ENCODE measurements around the gene MBTPS1. TPM values are rescaled to one million over a fixed set of nuclear protein-coding genes. Genes with fewer than 3 reads are reported as not detected.

The MBTPS1 gene
- total and polyA plus RNA-seq, 9 of the 15 experiments (the other 6 are each of a cell fraction or from before 2014, with no cell fraction given), result 2.8 to 57.6 (median 43.8) TPM

DNA sequence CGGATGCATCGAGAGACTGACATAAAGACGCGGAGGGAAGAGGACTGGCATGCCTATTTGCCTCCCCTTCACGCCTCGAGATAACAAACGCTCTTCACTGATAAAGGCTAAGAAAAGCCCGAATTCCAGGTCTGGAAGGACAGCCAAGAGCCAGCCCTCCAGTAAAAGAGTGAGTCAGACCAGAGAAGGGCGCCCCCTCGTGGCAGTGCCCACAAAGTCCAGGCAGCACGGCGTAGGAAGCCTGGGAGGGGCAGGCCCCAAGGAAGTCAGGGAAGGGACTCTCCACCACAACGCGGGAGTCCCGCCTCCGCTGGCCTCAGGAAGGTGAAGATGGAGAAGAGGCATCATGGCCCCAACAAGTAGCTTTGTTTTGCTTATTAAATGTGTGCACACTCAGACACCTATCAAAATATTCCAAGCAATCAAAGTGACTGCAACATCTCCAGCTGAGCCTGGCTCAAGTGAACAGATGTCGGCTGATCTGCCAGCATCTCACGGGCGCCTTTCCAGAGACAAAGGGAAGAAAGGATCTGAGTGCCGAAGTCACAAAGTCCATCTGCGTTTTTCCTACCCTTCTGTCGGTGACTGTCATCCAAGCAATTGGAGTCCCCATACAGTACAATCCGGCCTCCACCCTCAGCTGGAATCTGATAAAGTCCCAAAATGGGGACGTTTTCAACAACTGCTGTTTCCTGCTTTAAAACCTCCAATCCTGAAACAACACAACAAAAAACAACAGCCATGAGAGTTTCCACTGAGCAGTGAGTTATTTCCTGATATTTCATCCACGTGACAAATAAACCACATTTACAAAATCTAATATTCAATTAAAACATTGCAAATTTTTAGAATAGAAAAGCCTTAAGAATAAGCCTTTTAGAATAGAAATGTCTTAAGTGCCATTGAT, 53.8 kb downstream of the MBTPS1 start:
- ChIA-PET CTCF (ENCODE audit: low intra/inter-chr PET ratio) (interaction anchor here (0.7 to 2.2 kb wide), 6 partner anchors 95 to 421 kb away, joined by 3 to 35 read pairs (median 4); partner anchors contain the start of gene NECAB2), POLR2A (interaction anchor here (0.6 to 1.0 kb wide), 2 partner anchors 20 to 99 kb away, joined by 4 to 5 read pairs; no protein-coding TSS in a partner anchor)
- Histone ChIP-seq H3K27ac (ENCODE audit: extremely low read depth, low read depth, low read length) (no peak overlapping the region), H3K27me3 (ENCODE audit: control insufficient read depth in 2 of 2, insufficient read depth in 2 of 2, low read length in 2 of 2) (no peaks in the 10 kb centered on the region), H4K20me1 (replicated peaks; ENCODE audit: control insufficient read depth, insufficient read depth, low read length) (0 out of 2 replicates have a peak, but pooled peaks cover 3% of the 10 kb centered on the region), H3K4me2 (ENCODE audit: insufficient read depth, low read length) (no peak overlapping the region), H2AFZ (ENCODE audit: low read depth, low read length) (no peak overlapping the region), H3K4me3 (no peak overlapping the region), H3K36me3 (ENCODE audit: control insufficient read depth, insufficient read depth, low read length) (peaks cover 92% of the 10 kb centered on the region), H3K9me1 (ENCODE audit: control insufficient read depth, insufficient read depth, low read length) (no peaks in the 10 kb centered on the region), H3K9me3 (replicated peaks; ENCODE audit: control insufficient read depth, insufficient read depth, low read depth, low read length) (no peaks in the 10 kb centered on the region), H3K79me2 (ENCODE audit: control insufficient read depth, insufficient read depth, low read length) (no peaks in the 10 kb centered on the region), H3K4me1 (replicated peaks in 1 of 2; ENCODE audit: control insufficient read depth in 2 of 2, insufficient read depth in 2 of 2, low read length in 2 of 2) (peaks cover 0 to 6% of the 10 kb centered on the region in 2 experiments; a peak in 1 of 5 replicates), H3K9ac (ENCODE audit: insufficient read depth in 1 of 2, low read depth in 2 of 2, low read length in 2 of 2) (no peak overlapping the region)
- BruUV-seq (replicated peaks), result no TSS peak
- in situ Hi-C loops (cut with MboI), result loop anchor here (5.0 to 10.0 kb wide), 3 partner anchors 106 to 422 kb away; no protein-coding TSS in a partner anchor
- intact Hi-C loops (cut with micrococcal nuclease), result no loop called here
- WGBS (ENCODE audit: insufficient coverage, low coverage, missing lambda C conversion rate), result 45% methylated on average over 23 of the region's 25 CpGs
- DNase-seq (ENCODE audit: extremely low read depth in 1 of 4, low spot score in 3 of 4) (peak; percentile 85 to 90 (median 86)), FAIRE-seq (peak; percentile 94), ATAC-seq (peak; percentile 99)
- TF ChIP-seq, protein P1, sequence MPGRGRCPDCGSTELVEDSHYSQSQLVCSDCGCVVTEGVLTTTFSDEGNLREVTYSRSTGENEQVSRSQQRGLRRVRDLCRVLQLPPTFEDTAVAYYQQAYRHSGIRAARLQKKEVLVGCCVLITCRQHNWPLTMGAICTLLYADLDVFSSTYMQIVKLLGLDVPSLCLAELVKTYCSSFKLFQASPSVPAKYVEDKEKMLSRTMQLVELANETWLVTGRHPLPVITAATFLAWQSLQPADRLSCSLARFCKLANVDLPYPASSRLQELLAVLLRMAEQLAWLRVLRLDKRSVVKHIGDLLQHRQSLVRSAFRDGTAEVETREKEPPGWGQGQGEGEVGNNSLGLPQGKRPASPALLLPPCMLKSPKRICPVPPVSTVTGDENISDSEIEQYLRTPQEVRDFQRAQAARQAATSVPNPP (IDR thresholded peaks at IDR 0.05; ENCODE audit: borderline replicate concordance, insufficient read depth, insufficient read length), result no peak
- no peak for TF ChIP-seq FOXJ3 (CRISPR knock-in tag; IDR thresholded peaks at IDR 0.05)
- TF ChIP-seq HSF4 (CRISPR knock-in tag; IDR thresholded peaks at IDR 0.05; ENCODE audit: borderline replicate concordance), result no peak
- no peak for TF ChIP-seq SREBF1 (IDR thresholded peaks at IDR 0.05; ENCODE audit: borderline replicate concordance, low read depth, low read length)
- no peak for TF ChIP-seq SMAD1 (IDR thresholded peaks at IDR 0.05; ENCODE audit: low read depth, low read length, partially characterized antibody)
- TF ChIP-seq, protein P2, sequence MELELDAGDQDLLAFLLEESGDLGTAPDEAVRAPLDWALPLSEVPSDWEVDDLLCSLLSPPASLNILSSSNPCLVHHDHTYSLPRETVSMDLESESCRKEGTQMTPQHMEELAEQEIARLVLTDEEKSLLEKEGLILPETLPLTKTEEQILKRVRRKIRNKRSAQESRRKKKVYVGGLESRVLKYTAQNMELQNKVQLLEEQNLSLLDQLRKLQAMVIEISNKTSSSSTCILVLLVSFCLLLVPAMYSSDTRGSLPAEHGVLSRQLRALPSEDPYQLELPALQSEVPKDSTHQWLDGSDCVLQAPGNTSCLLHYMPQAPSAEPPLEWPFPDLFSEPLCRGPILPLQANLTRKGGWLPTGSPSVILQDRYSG (tag; conservative IDR thresholded peaks at IDR 0.05; ENCODE audit: low read depth), result no peak
- TF ChIP-seq SNIP1 (IDR thresholded peaks at IDR 0.05; ENCODE audit: low read depth), result no peak
- TF ChIP-seq, protein P3, sequence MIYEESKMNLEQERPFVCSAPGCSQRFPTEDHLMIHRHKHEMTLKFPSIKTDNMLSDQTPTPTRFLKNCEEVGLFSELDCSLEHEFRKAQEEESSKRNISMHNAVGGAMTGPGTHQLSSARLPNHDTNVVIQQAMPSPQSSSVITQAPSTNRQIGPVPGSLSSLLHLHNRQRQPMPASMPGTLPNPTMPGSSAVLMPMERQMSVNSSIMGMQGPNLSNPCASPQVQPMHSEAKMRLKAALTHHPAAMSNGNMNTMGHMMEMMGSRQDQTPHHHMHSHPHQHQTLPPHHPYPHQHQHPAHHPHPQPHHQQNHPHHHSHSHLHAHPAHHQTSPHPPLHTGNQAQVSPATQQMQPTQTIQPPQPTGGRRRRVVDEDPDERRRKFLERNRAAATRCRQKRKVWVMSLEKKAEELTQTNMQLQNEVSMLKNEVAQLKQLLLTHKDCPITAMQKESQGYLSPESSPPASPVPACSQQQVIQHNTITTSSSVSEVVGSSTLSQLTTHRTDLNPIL (CRISPR knock-in tag; IDR thresholded peaks at IDR 0.05), result no peak
- TF ChIP-seq RFX1 (IDR thresholded peaks at IDR 0.05), result no peak
- TF ChIP-seq ILK (tag; IDR thresholded peaks at IDR 0.05; ENCODE audit: borderline replicate concordance, low read depth), result no peak
- TF ChIP-seq, protein P4, sequence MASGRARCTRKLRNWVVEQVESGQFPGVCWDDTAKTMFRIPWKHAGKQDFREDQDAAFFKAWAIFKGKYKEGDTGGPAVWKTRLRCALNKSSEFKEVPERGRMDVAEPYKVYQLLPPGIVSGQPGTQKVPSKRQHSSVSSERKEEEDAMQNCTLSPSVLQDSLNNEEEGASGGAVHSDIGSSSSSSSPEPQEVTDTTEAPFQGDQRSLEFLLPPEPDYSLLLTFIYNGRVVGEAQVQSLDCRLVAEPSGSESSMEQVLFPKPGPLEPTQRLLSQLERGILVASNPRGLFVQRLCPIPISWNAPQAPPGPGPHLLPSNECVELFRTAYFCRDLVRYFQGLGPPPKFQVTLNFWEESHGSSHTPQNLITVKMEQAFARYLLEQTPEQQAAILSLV (tag; IDR thresholded peaks at IDR 0.05), result no peak
- TF ChIP-seq ZNF695 (CRISPR knock-in tag; IDR thresholded peaks at IDR 0.05), result no peak
- no peak for TF ChIP-seq SRSF3 (IDR thresholded peaks at IDR 0.05; ENCODE audit: insufficient read depth, low read length)
- TF ChIP-seq, protein P5, sequence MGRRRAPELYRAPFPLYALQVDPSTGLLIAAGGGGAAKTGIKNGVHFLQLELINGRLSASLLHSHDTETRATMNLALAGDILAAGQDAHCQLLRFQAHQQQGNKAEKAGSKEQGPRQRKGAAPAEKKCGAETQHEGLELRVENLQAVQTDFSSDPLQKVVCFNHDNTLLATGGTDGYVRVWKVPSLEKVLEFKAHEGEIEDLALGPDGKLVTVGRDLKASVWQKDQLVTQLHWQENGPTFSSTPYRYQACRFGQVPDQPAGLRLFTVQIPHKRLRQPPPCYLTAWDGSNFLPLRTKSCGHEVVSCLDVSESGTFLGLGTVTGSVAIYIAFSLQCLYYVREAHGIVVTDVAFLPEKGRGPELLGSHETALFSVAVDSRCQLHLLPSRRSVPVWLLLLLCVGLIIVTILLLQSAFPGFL (CRISPR knock-in tag; IDR thresholded peaks at IDR 0.05), result peak; percentile 90; the same call in 1 of the 2 replicates
